Measurements from ENCODE around the gene OVAAL.

The OVAAL gene

DNA sequence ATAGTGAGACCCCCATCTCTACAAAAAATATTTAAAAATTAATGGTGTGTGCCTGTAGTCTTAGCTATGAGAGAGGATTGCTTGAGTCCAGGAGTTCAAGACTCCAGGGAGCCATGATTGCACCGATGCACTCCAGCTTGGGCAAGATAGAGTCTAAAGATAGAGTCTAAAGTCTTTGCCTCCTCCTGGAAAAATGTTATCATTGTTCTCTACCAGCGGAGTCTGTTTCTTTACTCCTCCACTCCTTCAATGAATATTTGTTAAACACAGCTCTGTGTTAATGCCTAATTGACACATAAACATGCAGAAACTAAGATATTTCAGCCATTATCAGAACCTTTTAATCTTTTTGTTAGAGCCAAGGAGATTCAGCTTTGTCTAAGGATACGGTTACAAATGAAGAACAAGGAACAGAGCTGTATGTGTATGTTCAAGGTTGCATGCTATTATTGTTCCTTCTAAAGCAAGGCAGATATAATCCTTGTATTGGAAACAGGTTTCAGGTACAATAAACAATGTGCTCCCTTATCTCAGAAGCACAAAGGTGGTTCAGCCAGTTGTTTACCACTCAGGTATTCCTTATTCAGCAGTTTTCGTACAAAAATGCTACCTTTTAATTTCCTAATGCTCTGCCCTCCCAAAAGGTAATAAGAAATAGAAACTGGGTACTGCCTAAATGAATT is 15.4 kb downstream of the OVAAL start:
- H3K36me3 Mint-ChIP-seq: no peaks in the 10 kb centered on the region
- no peak overlapping the region for H3K27ac Mint-ChIP-seq
- H3K9me3 Mint-ChIP-seq: no peaks in the 10 kb centered on the region
- peaks cover 7% of the 10 kb centered on the region for H3K4me1 Mint-ChIP-seq
- H3K4me3 Mint-ChIP-seq: no peak overlapping the region
- peaks cover 36% of the 10 kb centered on the region for H3K27me3 Mint-ChIP-seq
- no peak for ATAC-seq

DNA sequence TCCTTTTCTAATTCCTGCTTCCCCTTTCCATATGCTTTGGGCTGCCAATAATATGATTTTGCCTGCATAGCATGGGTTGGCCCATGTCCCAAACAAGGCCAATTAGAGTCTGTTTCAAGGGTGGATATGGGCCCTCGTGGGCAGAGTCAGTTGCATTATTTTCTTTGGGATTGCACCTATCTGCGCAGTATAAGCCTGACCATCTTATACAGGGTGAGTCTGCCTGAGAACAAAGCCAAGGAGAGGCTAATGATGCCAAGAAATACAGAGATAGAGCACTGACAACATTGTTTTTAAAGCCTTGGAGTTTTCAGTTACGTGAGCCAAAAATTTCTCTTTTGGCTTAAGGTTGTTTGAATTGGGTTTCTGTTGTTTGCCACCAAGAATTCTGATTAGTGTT is 18.6 kb downstream of the OVAAL start:
- Mint-ChIP-seq H3K9me3 (no peaks in the 10 kb centered on the region), H3K36me3 (no peaks in the 10 kb centered on the region), H3K4me3 (no peak overlapping the region), H3K4me1 (peaks cover 4% of the 10 kb centered on the region), H3K27ac (no peak overlapping the region), H3K27me3 (peaks cover 22% of the 10 kb centered on the region)
- no peak for ATAC-seq

DNA sequence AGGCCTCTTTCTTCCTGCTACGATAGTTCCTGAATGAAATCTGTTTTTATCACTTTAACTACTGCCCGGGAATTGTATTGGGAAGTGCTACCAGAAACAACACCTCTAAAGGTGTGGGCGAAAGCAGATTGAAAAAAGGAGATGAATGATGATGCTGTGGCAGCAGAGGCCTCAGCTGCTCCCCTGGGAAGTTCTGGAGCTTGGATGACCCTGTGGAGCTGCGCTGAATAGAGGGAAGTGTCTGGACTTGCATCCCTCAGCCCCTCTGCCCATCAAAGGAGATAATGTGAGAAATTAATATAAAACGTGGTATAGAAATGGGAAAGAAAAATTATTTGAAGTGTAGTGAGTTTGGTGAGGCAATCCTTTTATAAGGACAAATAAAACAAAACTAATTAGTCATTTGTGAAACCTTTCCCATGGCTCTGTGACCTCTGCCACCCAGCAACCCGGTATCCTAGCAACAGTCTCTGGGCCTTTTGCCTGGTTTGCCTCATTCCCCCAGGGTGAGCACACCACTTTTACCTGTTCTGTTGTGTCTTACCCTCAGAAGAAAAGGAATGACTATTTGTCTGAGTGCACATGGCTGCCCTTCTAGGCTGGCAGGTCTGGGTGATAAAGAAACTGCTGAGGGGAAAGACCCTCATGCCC is 21.3 kb downstream of the OVAAL start:
- no peak for ATAC-seq
- H3K36me3 Mint-ChIP-seq: no peaks in the 10 kb centered on the region
- H3K4me3 Mint-ChIP-seq: no peak overlapping the region
- peaks cover 14% of the 10 kb centered on the region for H3K27me3 Mint-ChIP-seq
- H3K9me3 Mint-ChIP-seq: no peaks in the 10 kb centered on the region
- H3K4me1 Mint-ChIP-seq: no peaks in the 10 kb centered on the region
- H3K27ac Mint-ChIP-seq: no peak overlapping the region

DNA sequence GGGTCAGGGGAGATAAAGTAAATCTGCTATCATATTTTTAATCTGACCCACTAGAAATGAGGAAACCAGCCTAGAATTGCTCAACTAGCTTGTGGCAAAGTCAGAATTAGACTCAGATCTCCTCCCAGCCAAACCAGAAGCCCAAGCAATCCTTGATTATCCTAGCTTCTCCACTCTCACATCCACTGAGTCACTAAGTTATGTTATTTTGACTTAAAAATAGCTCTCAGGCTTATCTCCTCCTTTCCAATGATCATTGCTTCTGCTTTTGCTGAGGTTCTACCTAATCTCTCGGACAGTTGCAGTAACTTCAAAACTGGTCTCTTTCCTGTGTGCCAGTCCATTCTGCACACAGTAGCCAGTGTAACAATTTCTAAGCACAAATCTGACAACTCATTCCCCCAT is 22.9 kb downstream of the OVAAL start:
- H3K27ac Mint-ChIP-seq: no peak overlapping the region
- H3K27me3 Mint-ChIP-seq: peaks cover 20% of the 10 kb centered on the region
- H3K4me3 Mint-ChIP-seq: no peak overlapping the region
- no peaks in the 10 kb centered on the region for H3K9me3 Mint-ChIP-seq
- no peaks in the 10 kb centered on the region for H3K4me1 Mint-ChIP-seq
- no peaks in the 10 kb centered on the region for H3K36me3 Mint-ChIP-seq
- ATAC-seq: no peak

DNA sequence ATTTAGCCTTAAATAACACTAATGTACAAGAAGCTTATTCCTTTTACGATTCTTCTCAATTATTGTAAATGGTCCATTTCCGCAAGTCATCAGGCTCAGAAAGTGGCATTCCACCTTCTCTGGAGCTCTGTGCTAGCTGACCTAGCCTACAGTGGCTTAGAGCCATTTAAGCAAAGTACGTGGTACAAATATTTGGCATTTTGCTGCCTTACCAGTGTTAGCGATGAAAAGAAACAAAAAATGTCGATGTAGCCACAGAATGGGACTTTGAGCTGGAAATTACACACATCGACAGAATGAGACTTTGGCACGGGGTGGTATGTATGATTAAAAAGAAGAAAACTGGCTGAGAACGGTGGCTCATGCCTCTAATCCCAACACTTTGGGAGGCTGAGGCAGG is 26.1 kb downstream of the OVAAL start:
- no peak overlapping the region for H3K27ac Mint-ChIP-seq
- H3K9me3 Mint-ChIP-seq: peaks cover 2% of the 10 kb centered on the region
- H3K36me3 Mint-ChIP-seq: no peaks in the 10 kb centered on the region
- no peak overlapping the region for H3K4me3 Mint-ChIP-seq
- peaks cover 20% of the 10 kb centered on the region for H3K27me3 Mint-ChIP-seq
- no peak for ATAC-seq
- no peaks in the 10 kb centered on the region for H3K4me1 Mint-ChIP-seq

DNA sequence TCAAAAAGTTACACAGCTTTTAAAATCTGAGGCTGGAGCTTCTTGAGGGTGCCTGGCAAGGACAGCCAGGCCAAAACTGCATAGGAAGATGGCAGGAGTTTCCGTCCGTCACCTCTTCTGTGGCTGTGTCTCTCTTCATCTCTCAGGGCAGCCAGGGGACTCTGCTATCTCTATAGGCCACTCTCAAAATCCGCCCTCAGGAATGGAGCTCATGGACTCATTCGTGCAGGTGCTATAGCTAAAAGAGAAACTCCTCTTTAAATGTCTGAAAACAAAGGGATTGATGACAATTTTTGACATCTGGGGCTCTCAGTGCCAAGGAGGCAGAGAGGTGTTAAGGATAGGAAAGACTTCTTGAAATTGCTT is 27.2 kb downstream of the OVAAL start:
- H3K9me3 Mint-ChIP-seq: peaks cover 2% of the 10 kb centered on the region
- H3K4me1 Mint-ChIP-seq: no peaks in the 10 kb centered on the region
- peaks cover 20% of the 10 kb centered on the region for H3K27me3 Mint-ChIP-seq
- H3K27ac Mint-ChIP-seq: no peak overlapping the region
- no peaks in the 10 kb centered on the region for H3K36me3 Mint-ChIP-seq
- no peak for ATAC-seq
- H3K4me3 Mint-ChIP-seq: no peak overlapping the region

DNA sequence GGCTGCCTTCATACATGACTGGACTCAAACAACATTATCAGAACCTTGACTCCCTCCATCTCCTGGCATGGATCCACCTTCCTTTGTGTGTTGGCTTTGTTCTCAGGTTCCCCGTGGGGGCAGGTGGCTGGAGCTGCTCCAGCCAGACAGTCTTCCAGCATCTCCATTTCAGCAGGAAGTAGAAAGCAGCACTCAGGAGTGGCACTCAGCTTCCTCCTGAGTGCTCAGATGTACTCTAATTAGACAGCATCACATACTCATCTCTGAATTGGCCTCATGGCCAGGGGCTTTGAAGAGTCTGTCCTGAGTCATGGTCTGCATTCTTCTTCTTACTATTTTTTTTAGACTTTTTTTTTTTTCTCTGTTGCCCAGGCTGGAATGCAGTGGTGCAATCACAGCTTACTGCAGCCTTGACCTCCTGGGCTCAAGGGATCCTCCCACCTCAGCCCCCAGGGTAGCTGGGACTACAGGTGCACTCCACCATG is 27.9 kb downstream of the OVAAL start:
- no peak for ATAC-seq
- Mint-ChIP-seq H3K36me3 (no peaks in the 10 kb centered on the region), H3K9me3 (peaks cover 2% of the 10 kb centered on the region), H3K27me3 (peaks cover 20% of the 10 kb centered on the region), H3K4me1 (no peaks in the 10 kb centered on the region), H3K27ac (no peak overlapping the region), H3K4me3 (no peak overlapping the region)

DNA sequence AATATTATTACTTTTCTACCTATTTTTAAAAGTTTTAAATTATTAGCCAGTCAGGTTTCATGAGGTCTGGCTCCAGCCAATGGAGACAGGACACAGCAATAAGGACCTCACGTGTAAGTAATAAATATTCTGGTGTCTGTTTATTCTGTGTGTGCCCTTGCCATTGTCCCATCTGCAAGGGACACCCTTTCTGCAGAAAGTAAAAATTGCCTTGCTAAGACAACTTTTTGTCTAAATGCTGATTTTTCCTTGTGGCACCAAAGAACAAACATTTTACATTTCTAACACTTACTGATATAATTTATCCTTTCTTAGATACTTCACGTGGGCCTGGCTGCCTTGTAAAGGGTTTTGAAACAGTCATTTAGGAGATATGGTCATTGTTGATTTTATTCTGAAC is 29.4 kb downstream of the OVAAL start:
- Mint-ChIP-seq H3K9me3 (peaks cover 2% of the 10 kb centered on the region), H3K27ac (no peak overlapping the region), H3K4me1 (no peaks in the 10 kb centered on the region), H3K36me3 (no peaks in the 10 kb centered on the region), H3K4me3 (no peak overlapping the region), H3K27me3 (peaks cover 20% of the 10 kb centered on the region)
- ATAC-seq: no peak

DNA sequence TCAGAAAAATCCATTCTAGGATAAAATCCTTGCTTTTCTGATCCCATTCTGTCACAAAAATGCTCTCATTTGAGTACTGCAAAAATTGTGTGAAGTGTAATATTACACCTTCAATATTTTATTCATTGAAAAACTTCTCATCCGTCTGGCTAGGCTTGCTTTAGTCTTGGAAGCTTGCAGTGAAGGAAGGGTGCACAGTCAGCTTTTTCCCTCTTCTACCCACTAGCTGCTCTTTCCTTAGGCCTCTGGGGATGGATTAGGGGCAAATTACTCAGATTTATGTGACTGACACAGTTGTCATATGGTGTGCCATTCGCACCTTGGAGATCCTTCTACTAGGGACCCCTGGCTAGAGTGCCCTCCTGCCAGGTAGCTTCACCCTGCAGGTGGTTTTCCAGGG is 32.1 kb downstream of the OVAAL start:
- Mint-ChIP-seq H3K9me3 (peaks cover 2% of the 10 kb centered on the region), H3K4me1 (no peaks in the 10 kb centered on the region), H3K36me3 (no peaks in the 10 kb centered on the region), H3K4me3 (no peak overlapping the region), H3K27ac (no peak overlapping the region), H3K27me3 (peaks cover 2% of the 10 kb centered on the region)
- ATAC-seq: no peak

DNA sequence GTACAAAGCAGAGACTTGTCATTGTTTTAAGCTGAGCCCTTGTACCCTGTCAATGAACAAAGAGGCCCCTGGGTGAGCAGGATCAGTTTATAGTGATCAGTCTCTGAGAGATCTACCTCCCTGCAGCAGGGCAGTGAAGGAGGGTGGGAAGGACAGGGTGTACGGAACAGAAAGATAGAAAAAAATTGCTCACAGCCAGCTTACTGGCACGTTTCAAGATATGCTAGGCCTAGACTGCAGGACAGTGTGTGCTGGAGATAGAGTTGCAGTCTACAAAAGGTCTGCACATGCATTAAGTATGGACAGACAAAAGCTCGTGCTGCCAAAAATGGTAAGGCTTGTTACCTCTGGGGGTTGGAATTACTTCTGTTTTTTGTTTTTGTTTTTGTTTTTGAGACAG is 34.6 kb downstream of the OVAAL start:
- ATAC-seq: no peak
- Mint-ChIP-seq H3K4me3 (no peak overlapping the region), H3K36me3 (no peaks in the 10 kb centered on the region), H3K4me1 (no peaks in the 10 kb centered on the region), H3K9me3 (no peaks in the 10 kb centered on the region), H3K27ac (no peak overlapping the region), H3K27me3 (no peaks in the 10 kb centered on the region)

DNA sequence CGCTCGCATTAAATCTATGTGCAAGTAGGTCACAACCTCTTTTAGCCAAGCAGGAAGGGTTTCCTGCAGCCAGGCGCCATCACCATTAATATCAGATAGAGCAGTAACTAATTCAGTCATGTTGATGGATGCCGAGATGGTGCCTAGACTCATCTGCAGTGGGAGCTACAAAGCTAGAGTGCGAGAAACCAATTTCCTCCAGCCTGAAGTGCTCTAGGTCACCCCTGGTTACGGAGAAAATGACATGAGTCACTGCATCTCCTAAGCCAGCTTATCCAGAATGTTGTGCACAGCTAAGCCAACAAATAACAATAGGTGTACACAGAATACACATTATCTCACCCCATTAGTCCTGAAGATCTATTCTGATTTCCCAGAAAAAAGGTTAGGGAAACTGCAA is 36.0 kb downstream of the OVAAL start:
- ATAC-seq: no peak
- H3K9me3 Mint-ChIP-seq: no peaks in the 10 kb centered on the region
- H3K36me3 Mint-ChIP-seq: no peaks in the 10 kb centered on the region
- H3K27ac Mint-ChIP-seq: no peak overlapping the region
- no peaks in the 10 kb centered on the region for H3K4me1 Mint-ChIP-seq
- H3K27me3 Mint-ChIP-seq: no peaks in the 10 kb centered on the region
- no peak overlapping the region for H3K4me3 Mint-ChIP-seq

DNA sequence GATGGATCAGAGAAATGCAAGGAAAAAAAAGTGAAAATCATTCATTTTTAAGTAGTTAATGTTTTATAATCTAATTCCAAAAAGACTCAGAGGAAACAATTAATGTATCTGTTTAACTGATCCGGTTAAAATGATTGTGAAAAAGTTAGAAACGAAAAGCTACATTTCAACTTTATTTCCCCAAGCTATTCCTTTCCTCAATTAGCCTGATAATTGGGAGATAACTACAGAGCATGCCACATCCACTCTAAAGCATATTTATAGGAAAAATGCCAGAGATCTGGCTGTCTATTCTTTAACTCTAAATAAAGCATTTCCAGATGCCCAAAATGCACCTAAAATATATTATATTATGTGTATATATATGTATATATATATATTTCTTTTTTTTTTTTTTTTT is 37.2 kb downstream of the OVAAL start:
- no peaks in the 10 kb centered on the region for H3K9me3 Mint-ChIP-seq
- no peaks in the 10 kb centered on the region for H3K27me3 Mint-ChIP-seq
- no peak for ATAC-seq
- H3K36me3 Mint-ChIP-seq: no peaks in the 10 kb centered on the region
- H3K27ac Mint-ChIP-seq: no peak overlapping the region
- H3K4me3 Mint-ChIP-seq: no peak overlapping the region
- H3K4me1 Mint-ChIP-seq: no peaks in the 10 kb centered on the region

DNA sequence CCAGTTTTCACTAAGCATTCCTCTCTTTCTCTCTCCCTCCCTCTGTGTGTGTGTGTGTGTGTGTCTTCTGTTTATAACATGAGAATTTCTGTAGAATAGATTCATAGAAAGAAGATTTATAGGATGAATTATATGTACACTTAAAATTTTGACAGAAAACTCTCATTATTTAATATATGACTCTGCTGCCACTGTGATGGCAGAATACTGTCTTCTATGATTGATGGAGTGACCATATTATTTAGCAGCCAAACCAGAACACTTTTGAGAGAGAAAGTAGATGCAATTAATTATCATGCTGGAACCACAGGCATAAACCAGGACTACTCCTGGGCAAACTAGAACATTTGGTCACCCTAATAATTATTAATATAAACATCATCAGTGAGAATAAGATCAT is 38.8 kb downstream of the OVAAL start:
- no peak overlapping the region for H3K27ac Mint-ChIP-seq
- ATAC-seq: no peak
- H3K4me1 Mint-ChIP-seq: no peaks in the 10 kb centered on the region
- no peaks in the 10 kb centered on the region for H3K27me3 Mint-ChIP-seq
- no peaks in the 10 kb centered on the region for H3K36me3 Mint-ChIP-seq
- no peaks in the 10 kb centered on the region for H3K9me3 Mint-ChIP-seq
- H3K4me3 Mint-ChIP-seq: no peak overlapping the region

DNA sequence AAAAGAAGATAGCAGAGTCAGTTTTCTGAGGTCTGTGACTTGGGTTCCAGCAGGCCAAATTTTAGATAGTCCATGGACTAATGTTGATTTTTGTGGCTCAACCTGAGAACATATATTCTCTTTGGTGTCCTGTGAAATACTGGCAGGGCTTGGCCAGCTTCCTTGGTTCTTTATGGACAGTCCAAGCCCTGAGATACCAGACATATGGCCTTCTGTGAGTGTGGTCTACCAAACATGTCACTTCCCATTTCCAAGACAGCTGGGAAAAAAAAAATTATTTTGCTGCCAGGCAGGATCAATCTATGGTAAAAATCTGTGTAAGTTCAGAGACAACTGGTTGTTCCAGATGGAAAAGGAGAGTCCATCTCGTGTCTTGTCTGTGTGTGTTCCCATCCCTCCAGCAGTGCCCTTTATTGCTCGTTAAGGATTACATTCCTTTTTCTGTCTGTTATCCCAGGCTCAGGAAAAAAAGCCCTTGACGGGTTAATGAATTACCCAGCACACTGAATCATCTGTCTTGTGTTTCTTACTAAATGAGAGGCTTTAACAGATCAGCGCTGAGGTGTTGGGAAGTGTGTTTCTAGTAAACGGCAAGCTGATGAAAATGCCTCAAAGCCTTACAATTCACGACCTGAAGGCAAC is 39.7 kb downstream of the OVAAL start:
- Mint-ChIP-seq H3K9me3 (no peaks in the 10 kb centered on the region), H3K36me3 (no peaks in the 10 kb centered on the region), H3K27ac (no peak overlapping the region), H3K4me1 (no peaks in the 10 kb centered on the region), H3K27me3 (no peaks in the 10 kb centered on the region), H3K4me3 (no peak overlapping the region)
- ATAC-seq: no peak

DNA sequence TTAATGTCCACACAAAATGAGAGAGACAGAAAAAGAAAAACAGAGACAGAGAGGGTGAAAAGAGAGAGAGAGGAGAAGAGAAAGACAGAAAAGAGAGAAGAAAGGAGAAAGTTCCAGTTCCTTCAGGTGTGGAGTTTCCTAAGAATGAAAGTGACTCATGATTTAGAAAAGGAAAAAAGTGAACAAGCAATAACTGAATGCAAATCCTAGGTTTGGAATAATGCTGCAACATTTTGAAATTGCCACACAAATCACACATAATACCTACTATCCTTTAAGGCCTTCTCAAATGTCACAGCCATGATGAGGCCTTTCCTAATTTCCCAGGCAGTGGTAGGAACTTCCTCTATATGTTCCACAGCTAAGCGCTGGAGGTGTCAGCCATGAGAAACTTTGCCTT is 41.6 kb downstream of the OVAAL start:
- Mint-ChIP-seq H3K4me1 (no peaks in the 10 kb centered on the region), H3K9me3 (no peaks in the 10 kb centered on the region), H3K27ac (no peak overlapping the region), H3K4me3 (no peak overlapping the region), H3K27me3 (no peaks in the 10 kb centered on the region), H3K36me3 (no peaks in the 10 kb centered on the region)
- no peak for ATAC-seq

DNA sequence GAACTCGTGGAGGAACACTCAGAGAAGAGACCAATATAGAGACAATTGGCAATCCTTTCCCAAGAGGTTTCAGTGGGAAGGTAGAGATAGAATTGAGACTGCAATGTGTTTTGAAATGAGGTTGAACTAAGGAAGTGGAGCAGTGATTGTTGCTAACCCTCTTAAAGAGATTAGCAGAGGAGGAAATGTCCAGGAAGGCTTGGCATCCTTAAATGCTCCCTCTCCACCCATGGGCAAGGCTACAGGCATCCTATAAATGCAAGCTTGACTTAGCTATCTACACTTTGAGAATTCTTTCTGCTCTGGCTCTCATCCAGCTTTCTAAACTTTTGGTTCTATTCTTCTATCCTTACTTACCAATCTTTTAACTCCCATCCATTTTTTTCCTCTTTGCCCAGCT is 42.7 kb downstream of the OVAAL start:
- H3K27me3 Mint-ChIP-seq: no peaks in the 10 kb centered on the region
- no peak overlapping the region for H3K27ac Mint-ChIP-seq
- ATAC-seq: no peak
- no peaks in the 10 kb centered on the region for H3K36me3 Mint-ChIP-seq
- no peak overlapping the region for H3K4me3 Mint-ChIP-seq
- no peaks in the 10 kb centered on the region for H3K9me3 Mint-ChIP-seq
- H3K4me1 Mint-ChIP-seq: no peaks in the 10 kb centered on the region
